ENCODE data around the gene ZNF45.

DNA sequence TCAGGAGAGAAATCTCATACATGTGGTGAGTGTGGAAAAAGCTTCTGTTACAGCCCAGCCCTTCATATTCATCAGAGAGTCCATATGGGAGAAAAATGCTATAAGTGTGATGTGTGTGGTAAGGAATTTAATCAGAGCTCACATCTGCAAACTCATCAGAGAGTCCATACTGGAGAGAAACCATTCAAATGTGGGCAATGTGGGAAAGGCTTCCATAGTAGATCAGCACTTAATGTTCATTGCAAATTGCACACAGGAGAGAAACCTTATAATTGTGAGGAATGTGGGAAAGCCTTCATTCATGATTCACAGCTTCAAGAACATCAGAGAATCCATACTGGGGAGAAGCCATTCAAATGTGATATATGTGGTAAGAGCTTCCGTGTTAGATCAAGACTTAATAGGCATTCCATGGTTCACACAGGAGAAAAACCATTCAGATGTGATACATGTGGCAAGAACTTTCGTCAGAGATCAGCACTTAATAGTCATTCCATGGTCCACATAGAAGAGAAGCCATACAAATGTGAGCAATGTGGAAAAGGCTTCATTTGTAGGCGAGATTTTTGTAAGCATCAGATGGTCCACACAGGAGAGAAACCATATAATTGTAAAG lies 31.1 kb upstream of the ZNF45 start:
- no peak for TF ChIP-seq CTCF (IDR thresholded peaks at IDR 0.05)
- TF ChIP-seq ZFX (IDR thresholded peaks at IDR 0.05; ENCODE audit: borderline replicate concordance) = no peak

Measured in 22Rv1 (cell line).